NB4 (cell line): ENCODE data around the gene PRKCE.

ENCODE experiments used
- DNase-seq: peaks from one replicate; pipeline ENCODE4 v3.0.0; 2010; ENCODE audit warnings: low read depth
- H3K4me3 ChIP-seq: one replicate; pipeline ENCODE4 v1.5.1; 2011; ENCODE audit warnings: mild to moderate bottlenecking, low read depth, low read length, moderate library complexity
- MYC ChIP-seq: IDR thresholded peaks from 2 replicates; pipeline ENCODE4 v1.6.1; 2011; ENCODE audit warnings: low read depth, low read length
- POLR2A ChIP-seq: IDR thresholded peaks from 2 replicates; pipeline ENCODE4 v1.6.1; 2011; ENCODE audit warnings: mild to moderate bottlenecking; ENCODE audit not compliant: insufficient read length; ENCODE audit errors: extremely low read depth
- TF ChIP-seq, protein P1 (sequence below): IDR thresholded peaks from 2 replicates; pipeline ENCODE4 v1.6.1; 2011; ENCODE audit warnings: low read depth, low read length
- TF ChIP-seq, protein P2 (sequence below): IDR thresholded peaks from one replicate; pipeline ENCODE4 v1.5.1; 2012; ENCODE audit warnings: low read depth, low read length

PRKCE gene

DNA sequence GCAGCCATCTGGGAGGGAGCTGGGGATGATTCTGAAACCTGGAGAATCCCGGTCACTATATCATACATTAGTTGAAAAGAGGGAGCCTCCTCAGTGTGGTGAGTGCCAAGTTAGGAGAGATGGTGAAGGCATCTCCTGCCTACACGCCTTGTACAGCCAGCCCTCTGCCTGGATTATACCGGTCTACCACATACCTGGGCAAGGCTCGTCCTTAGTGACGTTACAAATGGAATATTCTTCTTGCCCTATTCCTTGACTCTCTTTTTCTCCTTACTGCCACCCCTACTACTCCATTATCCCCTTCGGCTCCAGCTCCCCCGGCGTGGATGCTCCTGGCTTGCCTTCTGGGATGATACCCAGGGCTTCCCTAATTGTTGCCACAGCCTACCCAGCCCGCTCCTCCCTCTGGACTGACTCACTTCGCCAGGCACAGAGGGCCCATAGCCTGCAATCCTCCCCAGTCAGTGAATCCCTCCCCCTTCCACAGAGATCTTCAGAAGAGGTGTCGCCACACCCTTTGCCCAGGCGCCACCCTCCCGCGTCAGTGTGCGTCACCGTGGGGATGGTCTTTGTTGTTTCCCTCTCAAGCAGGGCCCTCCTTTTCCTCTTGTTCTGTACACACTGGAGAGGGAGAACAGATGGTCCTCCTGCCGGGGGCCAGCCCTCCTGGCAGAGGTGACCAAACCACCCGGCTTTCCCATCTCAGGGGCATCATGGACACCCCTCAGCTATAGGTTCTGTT lies 530.5 kb downstream of the PRKCE start:
- peak; percentile 33 for DNase-seq
- TF ChIP-seq POLR2A (no peak), MYC (no peak)
- TF ChIP-seq, protein P1, sequence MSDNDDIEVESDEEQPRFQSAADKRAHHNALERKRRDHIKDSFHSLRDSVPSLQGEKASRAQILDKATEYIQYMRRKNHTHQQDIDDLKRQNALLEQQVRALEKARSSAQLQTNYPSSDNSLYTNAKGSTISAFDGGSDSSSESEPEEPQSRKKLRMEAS = no peak
- TF ChIP-seq, protein P2, sequence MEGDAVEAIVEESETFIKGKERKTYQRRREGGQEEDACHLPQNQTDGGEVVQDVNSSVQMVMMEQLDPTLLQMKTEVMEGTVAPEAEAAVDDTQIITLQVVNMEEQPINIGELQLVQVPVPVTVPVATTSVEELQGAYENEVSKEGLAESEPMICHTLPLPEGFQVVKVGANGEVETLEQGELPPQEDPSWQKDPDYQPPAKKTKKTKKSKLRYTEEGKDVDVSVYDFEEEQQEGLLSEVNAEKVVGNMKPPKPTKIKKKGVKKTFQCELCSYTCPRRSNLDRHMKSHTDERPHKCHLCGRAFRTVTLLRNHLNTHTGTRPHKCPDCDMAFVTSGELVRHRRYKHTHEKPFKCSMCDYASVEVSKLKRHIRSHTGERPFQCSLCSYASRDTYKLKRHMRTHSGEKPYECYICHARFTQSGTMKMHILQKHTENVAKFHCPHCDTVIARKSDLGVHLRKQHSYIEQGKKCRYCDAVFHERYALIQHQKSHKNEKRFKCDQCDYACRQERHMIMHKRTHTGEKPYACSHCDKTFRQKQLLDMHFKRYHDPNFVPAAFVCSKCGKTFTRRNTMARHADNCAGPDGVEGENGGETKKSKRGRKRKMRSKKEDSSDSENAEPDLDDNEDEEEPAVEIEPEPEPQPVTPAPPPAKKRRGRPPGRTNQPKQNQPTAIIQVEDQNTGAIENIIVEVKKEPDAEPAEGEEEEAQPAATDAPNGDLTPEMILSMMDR = no peak
- H3K4me3 ChIP-seq = no peak overlapping the region

DNA sequence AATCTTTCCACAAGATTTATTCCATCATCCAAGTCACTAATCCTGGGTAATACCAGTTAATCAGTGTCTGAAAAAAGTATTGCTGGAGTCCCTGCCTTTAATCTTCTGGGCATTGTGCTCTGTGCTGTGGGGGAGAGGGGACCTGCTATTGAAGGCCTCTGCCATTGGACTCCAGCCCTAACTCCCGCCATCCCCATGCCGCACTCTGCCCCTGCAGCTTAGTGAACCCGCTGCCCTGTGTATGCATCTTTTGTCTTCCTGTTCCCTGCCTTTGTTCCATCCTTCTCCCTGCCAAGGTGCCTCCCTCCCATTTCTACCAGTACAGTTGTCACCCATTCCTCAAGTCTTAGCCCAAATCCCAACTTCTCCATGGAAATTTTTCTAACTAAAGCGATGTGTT lies 532.0 kb downstream of the PRKCE start:
- no peak overlapping the region for H3K4me3 ChIP-seq
- TF ChIP-seq MYC (no peak), POLR2A (no peak)
- TF ChIP-seq, protein P1 = no peak
- TF ChIP-seq, protein P2 = no peak
- no peak for DNase-seq

DNA sequence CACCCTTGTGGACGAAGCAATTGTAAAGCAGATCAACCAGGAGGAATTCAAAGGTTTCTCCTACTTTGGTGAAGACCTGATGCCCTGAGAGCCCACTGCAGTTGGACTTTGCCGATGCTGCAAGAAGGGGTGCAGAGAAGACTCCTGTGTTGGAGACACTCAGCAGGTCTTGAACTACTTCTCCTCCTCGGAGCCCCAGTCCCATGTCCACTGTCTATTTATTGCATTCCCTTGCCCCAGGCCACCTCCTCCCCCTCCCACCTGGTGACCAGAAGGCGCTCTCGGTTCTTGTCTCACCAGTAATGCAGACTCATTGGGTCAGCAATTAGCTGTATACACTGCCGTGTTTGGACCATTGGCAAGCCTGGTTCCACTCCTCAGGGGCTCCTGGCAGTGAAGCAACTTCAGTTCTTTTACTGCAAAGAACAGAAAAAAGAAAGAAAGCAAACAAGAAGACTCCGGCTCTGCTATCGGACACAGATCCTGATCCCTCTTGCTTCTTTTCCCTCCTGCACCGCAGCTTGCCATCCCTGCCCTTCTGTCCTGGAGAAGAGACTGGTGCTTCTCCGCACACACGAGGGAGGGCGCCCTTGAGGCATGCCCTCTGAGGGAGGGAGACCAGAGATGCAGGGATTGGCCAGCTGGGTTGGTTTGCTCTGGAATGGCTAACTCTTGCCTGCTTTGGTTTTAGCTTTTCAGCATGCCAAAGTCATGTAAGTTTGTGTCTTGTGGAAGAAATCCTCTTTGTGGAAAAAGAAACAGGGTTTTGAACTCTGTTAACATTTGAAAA lies 533.5 kb downstream of the PRKCE start:
- peak; percentile 26 for DNase-seq
- TF ChIP-seq, protein P2 = peak; percentile 30
- TF ChIP-seq, protein P1 = no peak
- no peak overlapping the region for H3K4me3 ChIP-seq

DNA sequence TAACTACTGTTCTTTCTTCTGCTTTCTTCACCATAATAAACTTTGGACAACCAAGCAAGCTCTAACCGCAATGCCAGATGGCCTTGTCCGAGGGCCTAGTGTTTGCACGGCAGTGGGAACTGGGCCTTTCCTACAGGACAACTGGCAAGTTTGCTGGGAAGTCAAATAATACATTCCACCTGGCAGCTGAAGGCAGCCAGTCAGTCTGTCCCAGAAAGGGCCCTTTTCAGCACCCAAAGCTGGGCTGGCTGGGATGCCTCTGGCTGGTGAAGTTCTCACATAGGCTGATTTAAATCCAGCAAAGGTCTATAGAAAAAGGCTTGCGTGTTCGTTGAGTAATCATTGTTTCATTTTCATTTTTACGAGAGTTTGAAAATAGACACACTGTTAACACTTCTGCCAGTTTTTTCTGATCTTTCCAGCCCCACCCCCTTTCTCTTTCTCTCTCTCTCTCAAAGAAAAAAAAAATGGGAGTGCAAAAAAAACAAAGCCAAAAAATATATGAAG lies 535.7 kb downstream of the PRKCE start:
- H3K4me3 ChIP-seq = peak overlapping the region; percentile 17
- TF ChIP-seq MYC = no peak
- DNase-seq = peak; percentile 84

DNA sequence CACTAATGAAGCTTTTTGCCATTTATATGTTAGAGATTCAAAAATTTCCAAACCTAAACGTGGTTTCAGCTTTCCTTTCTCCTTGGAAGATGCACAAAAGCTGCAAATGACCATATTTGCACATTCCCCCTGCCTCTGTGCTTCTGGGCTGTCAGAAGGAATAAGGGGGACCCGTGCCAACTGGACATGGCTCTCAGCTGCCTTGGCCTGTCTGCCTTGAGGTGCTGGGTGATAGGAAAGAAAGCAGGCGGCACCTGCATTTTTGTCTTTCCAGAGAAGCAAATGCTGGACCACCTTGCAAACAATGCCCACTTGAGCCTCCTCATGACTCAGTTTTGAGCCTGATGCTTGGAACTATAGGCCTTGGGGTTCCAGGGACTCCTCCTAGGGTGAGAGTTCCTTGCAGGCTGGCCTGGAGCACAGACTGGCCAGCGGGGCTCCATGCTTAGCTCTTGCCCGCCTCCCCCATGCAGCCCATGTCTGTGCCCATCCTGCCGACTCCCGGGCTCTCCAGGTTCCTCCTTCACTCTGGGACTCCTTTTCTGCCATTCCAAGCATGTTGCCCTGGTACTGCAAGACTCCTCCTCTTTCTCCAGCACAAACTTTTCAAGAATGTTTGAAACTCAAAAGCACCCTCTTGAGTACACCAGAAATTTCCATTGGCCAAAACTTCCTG lies 536.7 kb downstream of the PRKCE start:
- TF ChIP-seq POLR2A (no peak), MYC (no peak)
- TF ChIP-seq, protein P2 = no peak
- TF ChIP-seq, protein P1 = no peak
- no peak overlapping the region for H3K4me3 ChIP-seq
- DNase-seq = no peak

DNA sequence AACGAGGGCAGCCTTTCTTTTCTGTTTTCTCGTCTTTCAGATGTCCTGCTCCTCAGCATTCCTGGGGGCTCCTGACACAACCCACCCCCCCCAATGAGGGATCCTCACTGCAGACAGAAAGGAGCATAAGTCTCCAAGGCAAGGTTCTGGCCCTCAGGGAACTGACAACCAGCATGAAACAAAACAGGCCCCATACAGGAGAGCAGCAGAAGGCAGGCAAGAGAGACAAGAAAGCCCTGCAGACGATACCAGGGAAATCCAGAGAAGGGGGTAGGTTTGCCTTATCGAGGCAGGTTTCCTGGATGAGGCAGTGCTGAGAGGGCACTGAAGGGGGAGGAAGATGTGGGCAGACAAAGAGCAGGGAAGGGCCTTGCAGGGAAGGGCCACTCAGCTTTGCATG lies 541.9 kb downstream of the PRKCE start:
- no peak for DNase-seq
- no peak overlapping the region for H3K4me3 ChIP-seq
- TF ChIP-seq POLR2A (no peak), MYC (no peak)
- TF ChIP-seq, protein P1 = no peak
- TF ChIP-seq, protein P2 = no peak
